PC-9 (cell line): ENCODE measurements around the gene XAB2.

Source experiments
- CTCF ChIP-seq: fragments of 200-600 bp; sonication (generic); conservative IDR thresholded peaks from 2 replicates; pipeline ENCODE4 v1.6.1; 2017; ENCODE audit warnings: mixed run types, antibody characterized with exemption, mild to moderate bottlenecking, moderate library complexity
- EZH2 ChIP-seq: fragments of 200-600 bp; sonication (generic); IDR thresholded peaks from 2 replicates; pipeline ENCODE4 v1.8.0; 2017; ENCODE audit warnings: antibody characterized with exemption, low read depth

- TF ChIP-seq CTCF (no peak), EZH2 (no peak)
Measured at GRCh38 chr19:7628589-7629311, 595 bp downstream of the XAB2 start.
